K562 (cell line): ENCODE data around the gene INPP4B. TPM values are rescaled to one million over a fixed set of nuclear protein-coding genes. Genes with fewer than 3 reads are reported as not detected.

ENCODE experiments used
- ATAC-seq: fragments of 200-7000 bp; cut with Tn5 transposase; 3 replicates; pipeline ENCODE4 v1.9.1; 2020; ENCODE audit warnings: moderate library complexity
- BruUV-seq: library from RNA; stranded (reverse); fragments of 400-500 nt; replicated peaks from 2 replicates; lab custom pipeline; 2021; lab: Mats Ljungman, UMichigan
- CTCF ChIA-PET: fragments of 300-600 bp; formaldehyde crosslinking; extraction: SDS; loops from one replicate; lab custom pipeline; 2021; ENCODE audit warnings: low intra/inter-chr PET ratio; lab: Yijun Ruan, JAX
- POLR2A ChIA-PET: fragments of 300-600, 350-650 bp; sonication (Branson Sonifier 250); formaldehyde crosslinking; extraction: SDS; loops from one replicate; lab custom pipeline; 2021; ENCODE audit warnings: antibody characterized with exemption, inconsistent platforms; lab: Yijun Ruan, JAX
- DNase-seq, 4 experiments: peaks; one replicate each; pipeline versions ENCODE4 v3.0.0 to v3.0.0-alpha.2; 2011 to 2018; ENCODE audit warnings: low spot score in 3 of 4, mixed read lengths in 3 of 4; ENCODE audit errors: extremely low read depth in 1 of 4
- FAIRE-seq: peaks from 2 replicates; lab custom pipeline; 2011; peaks lifted over from hg19 to GRCh38; lab: Jason Lieb, UNC
- H2AFZ ChIP-seq: 2 replicates; pipeline ENCODE4 v1.6.0; 2011; ENCODE audit warnings: low read depth, low read length, control low read depth, inconsistent platforms
- H3K27ac ChIP-seq: fragments of 200-600 bp; 3 replicates; pipeline ENCODE4 v1.8.0; 2011; ENCODE audit warnings: low read depth, mild to moderate bottlenecking, control low read depth, inconsistent platforms, low read length, moderate library complexity, mixed read lengths; ENCODE audit errors: extremely low read depth
- H3K27me3 ChIP-seq, 2 experiments: fragments of 300-600 bp in 1 of 2; 2 replicates in 1 of 2; 3 replicates in 1 of 2; pipeline versions ENCODE4 v1.6.0 to v1.8.0; 2011; ENCODE audit warnings: inconsistent platforms in 2 of 2, low read length in 2 of 2, mild to moderate bottlenecking in 1 of 2, mixed read lengths in 1 of 2, moderate library complexity in 1 of 2; ENCODE audit not compliant: control insufficient read depth in 2 of 2, insufficient read depth in 2 of 2
- H3K36me3 ChIP-seq: fragments of 300-600 bp; 3 replicates; pipeline ENCODE4 v1.8.0; 2011; ENCODE audit warnings: mild to moderate bottlenecking, low read length, inconsistent platforms; ENCODE audit not compliant: control insufficient read depth, insufficient read depth
- H3K4me1 ChIP-seq, 2 experiments: fragments of 200-600 bp in 1 of 2; replicated peaks in 1 of 2; 2 replicates in 1 of 2; 3 replicates in 1 of 2; pipeline versions ENCODE4 v1.5.1 to v1.8.0; 2011; ENCODE audit warnings: inconsistent platforms in 2 of 2, low read length in 2 of 2, mild to moderate bottlenecking in 1 of 2, mixed read lengths in 1 of 2, moderate library complexity in 1 of 2; ENCODE audit not compliant: control insufficient read depth in 2 of 2, insufficient read depth in 2 of 2
- H3K4me2 ChIP-seq: 2 replicates; pipeline ENCODE4 v1.6.1; 2011; ENCODE audit warnings: low read length, control low read depth, inconsistent platforms, mixed read lengths; ENCODE audit not compliant: insufficient read depth
- H3K4me3 ChIP-seq: fragments of 200-600 bp; sonication (generic), shearing (Covaris generic); 2 replicates; pipeline ENCODE4 v1.5.1; 2016; ENCODE audit warnings: control low read depth, inconsistent platforms
- H3K79me2 ChIP-seq: fragments of 200-600 bp; 3 replicates; pipeline ENCODE4 v1.8.0; 2011; ENCODE audit warnings: low read length, inconsistent platforms; ENCODE audit not compliant: control insufficient read depth, insufficient read depth
- H3K9ac ChIP-seq, 2 experiments: 2 replicates each; pipeline versions ENCODE4 v1.6.0 to v1.6.1; 2011; ENCODE audit warnings: low read depth in 2 of 2, low read length in 2 of 2, control low read depth in 1 of 2, inconsistent platforms in 1 of 2, mild to moderate bottlenecking in 1 of 2, mixed read lengths in 1 of 2; ENCODE audit not compliant: insufficient read depth in 1 of 2
- H3K9me1 ChIP-seq: one replicate; pipeline ENCODE4 v1.6.0; 2011; ENCODE audit warnings: inconsistent platforms, mild to moderate bottlenecking, low read length, moderate library complexity; ENCODE audit not compliant: control insufficient read depth, insufficient read depth
- H3K9me3 ChIP-seq: replicated peaks from 2 replicates; pipeline ENCODE4 v1.5.1; 2011; ENCODE audit warnings: low read depth, low read length, inconsistent platforms; ENCODE audit not compliant: control insufficient read depth, insufficient read depth
- H4K20me1 ChIP-seq: replicated peaks from 2 replicates; pipeline ENCODE4 v1.6.1; 2011; ENCODE audit warnings: low read length, inconsistent platforms, mixed read lengths; ENCODE audit not compliant: control insufficient read depth, insufficient read depth
- CUX1 ChIP-seq: fragments of 200-800 bp; sonication (Bioruptor generic); IDR thresholded peaks from 2 replicates; pipeline ENCODE4 v1.6.1; 2016; ENCODE audit warnings: missing genetic modification characterization, missing compliant biosample characterization
- FOXJ2 ChIP-seq: fragments of 200-800 bp; sonication (Bioruptor generic); IDR thresholded peaks from 2 replicates; pipeline ENCODE4 v1.6.1; 2016; ENCODE audit warnings: missing genetic modification characterization, missing compliant biosample characterization
- HINFP ChIP-seq: fragments of 450-650 bp; conservative IDR thresholded peaks from 2 replicates; pipeline ENCODE4 v1.6.1; 2016; ENCODE audit warnings: missing genetic modification characterization, low read depth, mild to moderate bottlenecking, control low read depth, missing compliant biosample characterization
- HNRNPLL ChIP-seq: fragments of 200-400 bp; formaldehyde crosslinking; IDR thresholded peaks from 2 replicates; pipeline ENCODE4 v1.6.1; 2017; ENCODE audit warnings: low read length, low read depth, mild to moderate bottlenecking; ENCODE audit not compliant: poor library complexity, severe bottlenecking
- ILF3 ChIP-seq: fragments of 450-650 bp; IDR thresholded peaks from 2 replicates; pipeline ENCODE4 v1.6.1; 2018; ENCODE audit warnings: antibody characterized with exemption, mild to moderate bottlenecking, moderate library complexity, borderline replicate concordance
- IRF9 ChIP-seq: fragments of 450-650 bp; IDR thresholded peaks from 2 replicates; pipeline ENCODE4 v1.6.1; 2016; ENCODE audit warnings: missing biosample characterization, missing genetic modification characterization
- MLLT1 ChIP-seq, 2 experiments: fragments of 450-650 bp; IDR thresholded peaks; 2 replicates each; pipeline ENCODE4 v1.6.1; 2016
- MYC ChIP-seq, 2 experiments: fragments of 250-450 bp in 1 of 2; sonication (Bioruptor Pico) in 1 of 2; IDR thresholded peaks; 2 replicates each; pipeline versions ENCODE4 v1.5.1 to v1.6.1; 2012 to 2021; ENCODE audit warnings: low read depth in 2 of 2, borderline replicate concordance in 1 of 2, improper control_type of control experiment in 1 of 2, low read length in 1 of 2, mild to moderate bottlenecking in 1 of 2, moderate library complexity in 1 of 2
- ZBTB8A ChIP-seq: fragments of 450-650 bp; IDR thresholded peaks from 2 replicates; pipeline ENCODE4 v1.6.1; 2018; ENCODE audit warnings: mild to moderate bottlenecking, moderate library complexity; ENCODE audit not compliant: partially characterized antibody
- ZNF174 ChIP-seq: fragments of 250-450 bp; sonication (Bioruptor Pico); IDR thresholded peaks from 2 replicates; pipeline ENCODE4 v1.4.0; 2020; ENCODE audit warnings: mild to moderate bottlenecking
- WGBS: fragments of 100-300 bp; shearing (Covaris generic); methylation state at CpG from one replicate; pipeline ENCODE4 v1.1.6; 2016; ENCODE audit warnings: low coverage, mixed read lengths; ENCODE audit not compliant: insufficient coverage; ENCODE audit errors: missing lambda C conversion rate; 5-methylcytosine and 5-hydroxymethylcytosine counted together
- in situ Hi-C: fragments of 300-500 bp; cut with MboI; formaldehyde crosslinking; loops from 4 replicates; pipeline ENCODE4 v1.15.0; 2018; ENCODE audit warnings: inconsistent platforms, mixed read lengths
- intact Hi-C: fragments of 100-400 bp; cut with micrococcal nuclease; formaldehyde crosslinking; loops from 2 replicates; pipeline ENCODE4 v1.14.2; 2022
- polyA plus RNA-seq, 8 experiments: library from polyadenylated mRNA; depleted of rRNA in 4 of 8; stranded (reverse) in 5 of 8; unstranded in 3 of 8; fragments of >200 nt; fragmentation: Nextera tagmentation in 2 of 8; fragmentation: Illumina TruSeq in 1 of 8; extraction: Ambion mirVana in 2 of 8; extraction: Trizol in 1 of 8; gene quantifications; 2 replicates each; pipeline versions ENCODE4 v1.2.1 to v1.2.3, GENCODE V29; 2011 to 2014; ENCODE audit warnings: inconsistent platforms in 1 of 8, missing spikeins in 1 of 8
- total RNA-seq, 7 experiments: library from RNA; depleted of rRNA in 6 of 7; stranded (reverse); fragments of >200 nt in 6 of 7; fragmentation: Illumina TruSeq in 2 of 7; extraction: Trizol in 2 of 7; gene quantifications; 2 replicates each; pipeline versions ENCODE4 v1.2.1 to v1.2.3, GENCODE V29; 2011 to 2021; ENCODE audit warnings: low replicate concordance in 1 of 7

Gene INPP4B
- total and polyA plus RNA-seq, 9 of the 15 experiments (the other 6 are each of a cell fraction or from before 2014, with no cell fraction given), result 0.04 to 0.11 TPM; not detected in 7

- TF ChIP-seq HNRNPLL (no peak), ZBTB8A (no peak), FOXJ2 (tag) (no peak), ZNF174 (CRISPR knock-in tag) (no peak)
These were observed 480.7 kb downstream of the INPP4B start (continued) for GRCh38 chr4:142365391-142365790.

- ATAC-seq (no peak), DNase-seq (no peak), FAIRE-seq (no peak)
- no peaks in the 10 kb centered on the region for H3K4me1 ChIP-seq
- H3K4me3 ChIP-seq, result no peak overlapping the region
- no peaks in the 10 kb centered on the region for H3K27me3 ChIP-seq
- H3K9ac ChIP-seq, result no peak overlapping the region
- no peaks in the 10 kb centered on the region for H3K36me3 ChIP-seq
- intact Hi-C loops (no loop called here), in situ Hi-C loops (no loop called here)
- H4K20me1 ChIP-seq, result no peaks in the 10 kb centered on the region
- no peaks in the 10 kb centered on the region for H3K79me2 ChIP-seq
- no peak overlapping the region for H3K27ac ChIP-seq
- 0% methylated on average over 1 of the region's 1 CpG for WGBS
- ChIA-PET CTCF (no interaction called here), POLR2A (no interaction called here)
- H3K4me2 ChIP-seq, result no peak overlapping the region
- H2AFZ ChIP-seq, result no peak overlapping the region
- H3K9me1 ChIP-seq, result no peaks in the 10 kb centered on the region
- no TSS peak for BruUV-seq
- H3K9me3 ChIP-seq, result no peaks in the 10 kb centered on the region; the same call in 1 of the 2 replicates
- TF ChIP-seq MLLT1 (IDR thresholded peaks at IDR 0.05) (no peak), CUX1 (CRISPR knock-in tag) (no peak), ILF3 (no peak), IRF9 (no peak), HINFP (no peak), MYC (IDR thresholded peaks at IDR 0.05; ENCODE audit: low read depth, low read length) (no peak), MYC (CRISPR knock-in tag; IDR thresholded peaks at IDR 0.05; ENCODE audit: borderline replicate concordance, low read depth) (no peak), ZNF174 (CRISPR knock-in tag) (no peak)
These were observed 482.4 kb downstream of the INPP4B start for GRCh38 chr4:142363686-142364085.
